ENCODE measurements around the gene LARP6. TPM values are rescaled to one million over a fixed set of nuclear protein-coding genes. Genes with fewer than 3 reads are reported as not detected.
A peak's percentile ranks its signal among the peaks of the same experiment; 100 is the strongest.

Gene LARP6
- total RNA-seq, 1 experiment from 2014 or later, result 66.3 TPM

- in situ Hi-C loops (cut with HindIII; ENCODE audit: low pct_unique_long_range_greater_than_20kb, low sequenced_read_pairs), result no loop called here
Observed at GRCh38 chr15:70825841-70826240, 28.1 kb downstream of the LARP6 start.

GRCh38 chr15:70823196-70823595 lies 30.8 kb downstream of the LARP6 start:
- ChIA-PET POLR2A (no interaction called here), CTCF (interaction anchor here (0.9 kb wide), 1 partner anchor 51 kb away, joined by 3 read pairs; no protein-coding TSS in a partner anchor)
- Histone ChIP-seq H3K4me3 (ENCODE audit: low read depth in 2 of 2, low read length in 2 of 2) (no peak overlapping the region), H3K27me3 (ENCODE audit: control insufficient read depth, insufficient read depth, low read length) (no peaks in the 10 kb centered on the region), H3K9me3 (ENCODE audit: control insufficient read depth, insufficient read depth, low read depth, low read length) (peaks cover 6% of the 10 kb centered on the region; the same call in 1 of the 2 replicates), H3K27ac (ENCODE audit: low read length) (peak overlapping the region; percentile 50), H3K4me1 (ENCODE audit: control insufficient read depth, insufficient read depth, low read length) (peaks cover 11% of the 10 kb centered on the region; the same call in 1 of the 2 replicates), H3K36me3 (ENCODE audit: control insufficient read depth, insufficient read depth, low read length) (no peaks in the 10 kb centered on the region)
- intact Hi-C loops (cut with micrococcal nuclease; ENCODE audit: unreplicated experiment) (no loop called here), in situ Hi-C loops (cut with HindIII; ENCODE audit: low pct_unique_long_range_greater_than_20kb, low sequenced_read_pairs) (no loop called here)
- TF ChIP-seq CTCF (IDR thresholded peaks at IDR 0.05) (no peak), TCF7L2 (IDR thresholded peaks at IDR 0.05; ENCODE audit: low read depth, low read length) (no peak), SIN3A (IDR thresholded peaks at IDR 0.05; ENCODE audit: borderline replicate concordance, insufficient read depth, low read depth, low read length) (no peak), REST (IDR thresholded peaks at IDR 0.05; ENCODE audit: insufficient read depth in 1 of 2, low read depth in 2 of 2, low read length in 1 of 2) (no peak), POLR2AphosphoS5 (IDR thresholded peaks at IDR 0.05; ENCODE audit: low read depth, low read length) (no peak)
- DNase-seq (ENCODE audit: low read depth, low spot score) (no peak), ATAC-seq (no peak)
- no TSS peak for BruUV-seq (replicated peaks)

More at GRCh38 chr15:70825841-70826240, 28.1 kb downstream of the LARP6 start:
- intact Hi-C loops (cut with micrococcal nuclease; ENCODE audit: unreplicated experiment), result loop anchor here (2.0 kb wide), 1 partner anchor 49 kb away; no protein-coding TSS in a partner anchor
- POLR2A ChIA-PET, result interaction anchor here (0.5 kb wide), 1 partner anchor 173 kb away, joined by 3 read pairs; no protein-coding TSS in a partner anchor
- no TSS peak for BruUV-seq (replicated peaks)
- Histone ChIP-seq H3K27me3 (ENCODE audit: control insufficient read depth, insufficient read depth, low read length) (no peaks in the 10 kb centered on the region), H3K36me3 (ENCODE audit: control insufficient read depth, insufficient read depth, low read length) (no peaks in the 10 kb centered on the region), H3K9me3 (ENCODE audit: control insufficient read depth, insufficient read depth, low read depth, low read length) (no peaks in the 10 kb centered on the region), H3K4me1 (ENCODE audit: control insufficient read depth, insufficient read depth, low read length) (peaks cover 11% of the 10 kb centered on the region; the same call in 1 of the 2 replicates), H3K27ac (ENCODE audit: low read length) (peak overlapping the region; percentile 69; the same call in 1 of the 2 replicates), H3K4me3 (ENCODE audit: low read depth in 2 of 2, low read length in 2 of 2) (no peak overlapping the region)
- no peak for DNase-seq (ENCODE audit: low read depth, low spot score)
- no peak for ATAC-seq
- no peak for TF ChIP-seq POLR2AphosphoS5 (IDR thresholded peaks at IDR 0.05; ENCODE audit: low read depth, low read length)
- CTCF ChIA-PET, result interaction anchor here (0.7 to 2.6 kb wide), 3 partner anchors 28 to 49 kb away, joined by 3 to 12 read pairs (median 4); partner anchors contain the start of gene LARP6

DNA sequence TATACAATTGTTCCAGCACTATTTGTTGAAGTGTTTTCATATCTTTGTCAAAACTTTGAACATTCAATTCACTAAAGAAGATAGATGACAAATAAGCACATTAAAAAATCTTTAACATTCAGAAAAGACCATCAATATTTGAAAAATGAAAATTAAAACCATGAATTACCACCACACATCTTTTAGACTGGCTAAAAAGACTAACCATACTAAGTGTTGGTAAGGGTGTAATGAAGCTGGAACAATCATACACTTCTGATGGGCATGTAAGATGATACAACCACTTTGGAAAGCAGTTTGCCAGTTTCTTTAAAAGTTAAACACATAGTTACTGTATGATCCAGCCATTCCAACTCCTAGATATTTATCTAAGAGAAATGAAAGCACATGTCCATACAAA lies 33.7 kb downstream of the LARP6 start:
- no peak for ATAC-seq
- no peak for DNase-seq (ENCODE audit: low read depth, low spot score)
- H3K27ac ChIP-seq (ENCODE audit: low read length), result no peak overlapping the region
- no TSS peak for BruUV-seq (replicated peaks)
- H3K27me3 ChIP-seq (ENCODE audit: control insufficient read depth, insufficient read depth, low read length), result no peaks in the 10 kb centered on the region
- ChIA-PET POLR2A (no interaction called here), CTCF (no interaction called here)
- in situ Hi-C loops (cut with HindIII; ENCODE audit: low pct_unique_long_range_greater_than_20kb, low sequenced_read_pairs) (no loop called here), intact Hi-C loops (cut with micrococcal nuclease; ENCODE audit: unreplicated experiment) (no loop called here)
- H3K36me3 ChIP-seq (ENCODE audit: control insufficient read depth, insufficient read depth, low read length), result no peaks in the 10 kb centered on the region
- TF ChIP-seq REST (IDR thresholded peaks at IDR 0.05; ENCODE audit: insufficient read depth in 1 of 2, low read depth in 2 of 2, low read length in 1 of 2), result no peak
- TF ChIP-seq SIN3A (IDR thresholded peaks at IDR 0.05; ENCODE audit: borderline replicate concordance, insufficient read depth, low read depth, low read length), result no peak
- no peak for TF ChIP-seq CTCF (IDR thresholded peaks at IDR 0.05)
- TF ChIP-seq POLR2AphosphoS5 (IDR thresholded peaks at IDR 0.05; ENCODE audit: low read depth, low read length), result no peak
- TF ChIP-seq TCF7L2 (IDR thresholded peaks at IDR 0.05; ENCODE audit: low read depth, low read length), result no peak
- H3K4me1 ChIP-seq (ENCODE audit: control insufficient read depth, insufficient read depth, low read length), result peaks cover 12% of the 10 kb centered on the region; the same call in 1 of the 2 replicates
- peaks cover 6% of the 10 kb centered on the region; the same call in 1 of the 2 replicates for H3K9me3 ChIP-seq (ENCODE audit: control insufficient read depth, insufficient read depth, low read depth, low read length)
- H3K4me3 ChIP-seq (ENCODE audit: low read depth in 2 of 2, low read length in 2 of 2), result no peak overlapping the region
